HG02885 (cell line): Measurements from ENCODE around the gene TMEM130.
"Not testable (repeated sequence)": the region's sequence is repeated elsewhere in the genome, so short reads cannot be mapped to it uniquely, and the experiment has no call there.

Source experiments
- ATAC-seq: cut with Tn5 transposase; IDR thresholded peaks from one replicate; pipeline ENCODE4 v1.9.1; 2021; ENCODE audit warnings: mild to moderate bottlenecking; ENCODE audit not compliant: unreplicated experiment, poor library complexity

Gene TMEM130

GRCh38 chr7:98878365-98879197 is 8.8 kb upstream of the TMEM130 start, which contains the start of gene TRRAP:
TRRAP (plus strand) TSS chr7:98878532; CDS start chr7:98881151, 2,619 bp downstream.
- ATAC-seq, result peak; percentile 77

- ATAC-seq, result peak; percentile 6
These were observed 8.0 kb upstream of the TMEM130 start for GRCh38 chr7:98877692-98878364.

GRCh38 chr7:98877146-98877545 is 7.3 kb upstream of the TMEM130 start:
- ATAC-seq, result no peak

- ATAC-seq, result no peak
These were observed 5.7 kb upstream of the TMEM130 start for GRCh38 chr7:98875501-98875900.

GRCh38 chr7:98874942-98875341 is 5.1 kb upstream of the TMEM130 start:
- ATAC-seq, result no peak

- ATAC-seq, result not testable (repeated sequence)
These were observed 3.8 kb upstream of the TMEM130 start for GRCh38 chr7:98873610-98874009.

GRCh38 chr7:98872328-98872924 is 2.6 kb upstream of the TMEM130 start:
- no peak for ATAC-seq

GRCh38 chr7:98870807-98871491 is 1.1 kb upstream of the TMEM130 start:
- no peak for ATAC-seq

- peak; percentile 81 for ATAC-seq
These were observed 372 bp upstream of the TMEM130 start for GRCh38 chr7:98870121-98870651.

GRCh38 chr7:98869027-98869596 is 702 bp downstream of the TMEM130 start:
- ATAC-seq, result no peak

- ATAC-seq, result no peak
These were observed 1.4 kb downstream of the TMEM130 start for GRCh38 chr7:98868450-98868849.

GRCh38 chr7:98866765-98867164 is 3.0 kb downstream of the TMEM130 start:
- no peak for ATAC-seq

- no peak for ATAC-seq
These were observed 3.5 kb downstream of the TMEM130 start for GRCh38 chr7:98866351-98866750.

GRCh38 chr7:98864731-98865453 is 4.9 kb downstream of the TMEM130 start:
- no peak for ATAC-seq

- ATAC-seq, result no peak
These were observed 6.2 kb downstream of the TMEM130 start for GRCh38 chr7:98863601-98864000.

GRCh38 chr7:98862716-98863420 is 6.9 kb downstream of the TMEM130 start:
- ATAC-seq, result no peak

GRCh38 chr7:98862203-98862602 is 7.6 kb downstream of the TMEM130 start:
- no peak for ATAC-seq

GRCh38 chr7:98860071-98860470 is 9.7 kb downstream of the TMEM130 start:
- no peak for ATAC-seq
